Astrocyte of the spinal cord (primary cell): ENCODE measurements around the gene TMEM120B.
"Not testable (repeated sequence)": the region's sequence is repeated elsewhere in the genome, so short reads cannot be mapped to it uniquely, and the experiment has no call there.

Source experiments
- DNase-seq: peaks from one replicate; pipeline ENCODE4 v3.0.0; 2011; ENCODE audit warnings: low read depth, low spot score
- H3K4me3 ChIP-seq: 2 replicates; pipeline ENCODE4 v1.5.1; 2011; ENCODE audit warnings: low read depth, mild to moderate bottlenecking, low read length, moderate library complexity
- CTCF ChIP-seq: IDR thresholded peaks from 2 replicates; pipeline ENCODE4 v1.5.1; 2012; ENCODE audit warnings: low read depth, mild to moderate bottlenecking, low read length, inconsistent platforms
- in situ Hi-C: cut with HindIII; loops from 2 replicates; pipeline ENCODE4 v1.10.0; 2017; ENCODE audit warnings: low sequenced_read_pairs

Gene TMEM120B

GRCh38 chr12:121678305-121678704 is 34.2 kb upstream of the TMEM120B start:
- in situ Hi-C loops: no loop called here
- no peak overlapping the region for H3K4me3 ChIP-seq
- TF ChIP-seq CTCF: no peak
- no peak for DNase-seq

- no peak for TF ChIP-seq CTCF
- DNase-seq: no peak
- in situ Hi-C loops: no loop called here
- H3K4me3 ChIP-seq: no peak overlapping the region
Measured at GRCh38 chr12:121678716-121679300, 33.7 kb upstream of the TMEM120B start.

GRCh38 chr12:121679661-121680197 is 32.8 kb upstream of the TMEM120B start:
- in situ Hi-C loops, H3K4me3 ChIP-seq, DNase-seq: not testable (repeated sequence)

DNA sequence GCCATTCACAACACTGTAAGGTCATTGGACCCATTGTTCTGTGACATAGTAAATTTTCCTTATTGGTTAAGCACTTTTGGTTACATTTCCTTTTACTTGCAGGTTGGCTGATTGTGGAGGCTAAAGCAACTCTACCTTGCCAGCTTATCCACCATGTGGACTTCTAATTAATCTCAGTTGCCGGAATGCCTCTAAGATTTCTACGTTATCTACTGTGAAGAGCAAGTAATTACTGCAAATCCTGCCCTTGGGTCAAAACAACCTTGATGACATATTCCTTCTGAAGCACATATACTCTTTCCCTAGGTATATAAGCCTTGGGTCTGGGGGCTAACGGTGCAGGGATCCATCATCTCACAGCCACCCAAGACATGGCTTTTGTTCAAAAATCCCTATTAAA is 23.6 kb upstream of the TMEM120B start:
- H3K4me3 ChIP-seq: no peak overlapping the region
- in situ Hi-C loops: no loop called here
- no peak for TF ChIP-seq CTCF
- no peak for DNase-seq

DNA sequence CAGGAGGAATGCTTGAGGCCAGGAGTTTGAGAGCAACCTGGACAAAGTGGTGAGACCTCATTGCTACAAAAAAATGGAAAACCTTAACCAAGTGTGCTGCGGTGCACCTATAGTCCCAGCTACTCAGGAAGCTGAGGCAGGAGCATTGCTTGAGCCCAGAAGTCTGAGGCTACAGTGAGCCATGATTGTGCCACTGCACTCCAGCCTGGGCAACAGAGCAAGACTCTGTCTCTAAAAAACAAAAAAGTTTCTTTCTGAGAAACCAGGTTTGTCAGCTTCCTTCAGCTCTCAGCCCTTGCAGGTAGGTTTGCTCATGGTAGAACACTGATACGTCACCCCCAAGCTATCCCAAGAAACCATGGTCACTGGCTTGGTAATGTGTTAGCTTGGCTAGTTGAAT is 23.1 kb upstream of the TMEM120B start:
- no peak for TF ChIP-seq CTCF
- in situ Hi-C loops: no loop called here
- H3K4me3 ChIP-seq: no peak overlapping the region
- DNase-seq: no peak

- DNase-seq, in situ Hi-C loops, H3K4me3 ChIP-seq: not testable (repeated sequence)
Measured at GRCh38 chr12:121692744-121693143, 19.8 kb upstream of the TMEM120B start.

GRCh38 chr12:121693155-121693687 is 19.3 kb upstream of the TMEM120B start:
- no peak overlapping the region for H3K4me3 ChIP-seq
- in situ Hi-C loops: no loop called here
- no peak for DNase-seq
- no peak for TF ChIP-seq CTCF
